ENCODE measurements around the gene SND1.

SND1 gene

DNA sequence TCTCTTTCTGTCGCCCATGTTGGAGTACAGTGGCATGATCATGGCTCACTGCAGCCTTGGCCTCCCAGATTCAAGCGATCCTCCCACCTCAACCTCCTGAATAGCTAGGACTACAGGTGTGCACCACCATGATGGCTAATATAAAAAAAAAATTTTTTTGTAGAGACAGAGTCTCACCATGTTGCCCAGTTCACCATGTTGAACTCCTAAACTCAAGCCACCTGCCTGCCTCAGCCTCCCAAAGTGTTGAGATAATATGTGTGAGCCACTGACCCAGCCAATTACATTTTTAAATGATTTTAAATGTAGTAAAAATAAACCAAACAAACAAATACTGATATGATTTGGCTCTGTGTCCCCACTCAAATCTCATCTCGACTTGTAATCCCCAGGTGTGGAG, 487.4 kb downstream of the SND1 start:
- DNase-seq (ENCODE audit: low spot score), result no peak

DNA sequence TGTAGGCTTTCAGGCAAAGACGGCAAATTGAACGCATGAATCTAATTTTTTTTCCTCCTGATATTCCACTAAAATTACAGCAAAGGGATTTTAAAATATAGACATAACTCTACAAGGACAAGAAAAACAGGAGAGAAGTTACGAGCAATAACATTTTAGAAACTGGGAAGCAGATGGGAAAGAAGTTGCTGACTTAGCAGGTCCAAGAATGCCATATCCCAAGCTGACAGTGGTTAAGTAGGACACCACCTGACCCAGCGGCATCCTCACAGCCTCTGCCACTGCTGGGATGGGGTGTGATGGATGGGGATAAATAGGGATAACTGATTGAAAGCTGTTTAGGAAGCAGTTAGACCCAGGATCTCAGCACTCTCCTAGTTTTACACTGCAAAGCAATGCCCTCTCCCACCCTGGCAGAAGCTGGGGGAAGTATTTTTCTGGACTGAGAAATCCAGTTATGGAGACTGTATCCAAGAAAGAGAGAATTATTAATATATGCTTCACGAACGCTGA, 489.7 kb downstream of the SND1 start:
- DNase-seq (ENCODE audit: low spot score), result no peak
